Erythroblast (primary cell): Measurements from ENCODE around the gene GBP3.
A peak's percentile ranks its signal among the peaks of the same experiment; 100 is the strongest.
"Not testable (repeated sequence)": the region's sequence is repeated elsewhere in the genome, so short reads cannot be mapped to it uniquely, and the experiment has no call there.

ENCODE experiments used
- DNase-seq, 2 experiments: peaks; one replicate each; lab custom pipeline; 2025; lab: John Stamatoyannopoulos, UW
- GATA1 ChIP-seq: IDR thresholded peaks from 2 replicates; pipeline ENCODE4 v1.6.1; 2011; ENCODE audit warnings: low read depth, mild to moderate bottlenecking, control low read depth, low read length, moderate library complexity
- POLR2A ChIP-seq: IDR thresholded peaks from 2 replicates; pipeline ENCODE4 v1.6.1; 2011; ENCODE audit warnings: mild to moderate bottlenecking, low read length

Gene GBP3

DNA sequence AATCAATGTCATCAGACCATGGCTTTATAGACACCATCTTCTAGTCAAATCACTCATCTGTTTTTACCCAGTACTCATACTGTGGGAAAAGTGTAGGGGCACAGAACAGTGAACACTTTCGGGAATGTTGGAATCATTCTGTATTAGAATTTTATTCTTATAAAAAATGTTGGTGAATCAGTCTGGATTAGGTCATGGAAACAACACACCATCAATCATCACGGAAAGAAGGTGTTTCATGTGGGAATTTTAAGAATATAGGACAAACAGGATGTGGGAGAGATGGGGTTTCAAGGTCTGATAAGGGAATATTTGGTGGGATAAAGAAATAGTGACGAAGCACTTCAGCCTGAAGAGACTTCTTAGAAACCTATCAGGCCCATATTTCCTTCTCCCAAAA lies 25.1 kb upstream of the GBP3 start:
- no peak for DNase-seq
- no peak for TF ChIP-seq POLR2A
- no peak for TF ChIP-seq GATA1

DNA sequence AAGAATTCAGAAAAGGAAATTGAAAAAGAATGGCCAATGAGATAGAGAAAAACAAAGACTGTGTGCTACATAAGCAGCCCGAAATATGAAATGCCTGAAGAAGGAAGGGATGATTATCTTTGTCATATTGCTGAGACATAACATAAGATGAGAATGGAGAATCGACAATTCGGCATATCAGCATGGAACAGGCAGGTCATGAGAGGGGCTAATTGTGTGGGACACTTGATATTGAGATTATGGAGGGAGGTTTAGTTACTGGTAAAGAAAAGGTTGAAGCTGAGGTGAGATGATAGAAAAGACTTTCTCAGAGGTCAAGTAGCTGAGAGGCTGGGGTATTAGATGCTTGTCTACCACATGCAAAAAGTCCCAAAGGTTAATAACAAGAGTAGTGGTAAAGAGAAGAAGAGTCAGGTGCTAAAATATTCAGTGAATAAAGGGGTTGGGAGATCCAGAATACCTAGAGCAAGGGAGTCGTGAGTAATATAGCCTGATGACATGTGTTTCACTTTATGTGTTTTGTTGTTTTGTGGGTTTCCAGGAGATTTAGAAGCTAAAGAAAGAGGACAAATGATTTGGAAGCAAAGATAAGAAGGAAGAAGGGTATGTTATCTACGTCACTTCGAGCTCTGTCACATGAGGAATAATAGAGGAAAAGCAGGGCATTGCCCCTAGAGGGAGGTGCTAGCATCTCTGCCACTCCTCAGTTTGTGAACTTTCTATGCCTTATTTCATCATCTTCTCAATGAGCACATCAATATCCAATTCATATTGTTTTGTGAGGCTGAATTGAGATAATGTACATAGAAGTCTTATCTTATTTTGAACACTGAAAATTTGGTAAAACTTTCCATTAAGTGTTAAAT lies 23.9 kb upstream of the GBP3 start:
- peak in 1 of 2 experiments; percentile 17 for DNase-seq

DNA sequence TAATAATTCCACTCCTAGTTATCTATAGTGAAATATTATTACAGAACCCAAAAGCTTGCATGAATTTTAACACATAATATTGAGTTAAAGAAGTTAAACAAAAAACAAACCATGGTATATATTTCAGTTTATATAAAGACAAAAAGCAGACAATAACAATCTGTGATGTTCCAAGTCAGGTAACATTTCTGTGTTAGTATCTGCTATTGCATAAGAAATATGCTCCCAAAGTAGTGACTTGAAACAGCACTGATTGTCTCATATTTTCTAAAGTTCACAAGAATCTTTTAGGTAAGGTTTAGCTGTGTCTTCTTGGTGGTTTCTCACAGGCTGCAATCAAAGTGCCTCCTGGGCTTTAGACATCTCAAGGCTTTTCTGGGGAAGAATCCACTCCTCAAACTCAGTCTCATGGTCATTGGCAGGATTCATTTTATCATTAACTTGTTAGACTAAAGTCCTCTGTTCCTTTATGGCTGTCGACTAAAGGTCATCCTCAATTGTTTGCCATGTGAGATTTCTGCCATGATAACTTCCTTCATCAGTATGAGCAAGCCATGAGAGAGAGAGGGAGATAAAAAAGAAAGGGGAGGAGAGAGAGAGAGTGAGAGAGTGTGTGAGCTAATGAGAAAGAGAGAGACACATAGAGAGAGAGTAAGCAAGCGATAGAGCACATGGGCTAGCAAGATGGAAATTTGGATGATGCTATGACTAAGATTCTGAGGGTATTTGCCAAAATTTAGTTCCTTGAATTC lies 22.5 kb upstream of the GBP3 start:
- DNase-seq = no peak

DNA sequence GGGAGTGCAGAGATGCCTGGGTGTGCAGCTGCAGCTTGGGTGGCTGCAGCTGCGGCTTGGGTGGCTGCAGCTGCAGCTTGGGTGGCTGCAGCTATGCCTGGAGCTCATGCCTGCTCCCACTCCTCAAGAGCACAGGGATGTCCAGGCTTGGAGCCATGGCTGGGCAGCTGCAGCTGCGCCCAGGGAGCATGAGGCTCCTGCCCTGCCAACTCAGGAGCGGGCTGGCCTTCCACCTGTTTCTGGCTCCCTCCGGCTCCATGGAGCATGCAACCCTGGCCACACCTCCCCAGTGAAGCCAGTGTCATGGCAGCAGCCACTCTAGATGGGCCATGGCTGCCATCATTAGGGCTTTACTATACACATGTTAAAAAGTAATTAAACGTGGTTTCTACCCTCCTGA lies 21.3 kb upstream of the GBP3 start:
- TF ChIP-seq POLR2A = no peak
- TF ChIP-seq GATA1 = no peak
- DNase-seq = no peak

More for the DNA sequence above, 22.5 kb upstream of the GBP3 start:
- TF ChIP-seq GATA1 = no peak
- no peak for TF ChIP-seq POLR2A

DNA sequence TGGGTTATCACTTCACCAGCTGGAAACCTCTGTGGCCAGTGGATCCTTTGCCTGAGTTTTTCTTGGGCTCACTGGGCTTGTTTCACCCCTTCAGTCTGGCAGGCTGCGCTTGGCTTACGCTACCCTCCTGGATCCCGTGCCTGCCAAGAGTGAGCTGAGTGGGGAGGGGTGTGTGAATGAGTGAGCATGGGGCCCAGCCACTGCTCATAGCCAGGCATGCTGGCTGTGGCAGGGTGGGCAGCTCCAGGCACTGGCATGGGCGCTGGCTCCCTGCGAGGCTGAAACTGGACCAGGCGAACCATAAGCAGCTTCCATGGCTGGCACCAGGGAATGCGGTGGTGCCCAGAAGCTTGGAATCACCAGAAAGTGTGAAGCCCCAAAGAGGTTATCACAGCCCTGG lies 19.8 kb upstream of the GBP3 start:
- no peak for TF ChIP-seq GATA1
- no peak for TF ChIP-seq POLR2A
- DNase-seq = no peak

DNA sequence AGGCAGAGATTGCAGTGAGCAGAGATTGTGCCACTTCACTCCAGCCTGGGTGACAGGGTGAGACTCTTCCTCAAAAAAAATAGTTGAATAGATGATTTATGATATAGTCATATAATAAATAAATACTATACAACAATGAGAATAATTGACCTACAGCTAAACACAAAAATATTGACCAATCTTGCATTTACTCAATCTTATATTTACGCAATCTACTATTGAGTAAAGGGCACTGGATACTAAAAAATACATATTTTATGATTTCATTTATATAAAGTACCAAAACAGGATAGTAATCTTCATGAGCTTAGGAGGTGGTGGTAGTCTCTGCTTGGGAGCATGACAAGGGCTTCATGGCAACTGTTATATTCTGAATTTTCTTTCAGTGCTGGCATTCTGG lies 19.1 kb upstream of the GBP3 start:
- DNase-seq = no peak
- no peak for TF ChIP-seq GATA1
- TF ChIP-seq POLR2A = no peak

DNA sequence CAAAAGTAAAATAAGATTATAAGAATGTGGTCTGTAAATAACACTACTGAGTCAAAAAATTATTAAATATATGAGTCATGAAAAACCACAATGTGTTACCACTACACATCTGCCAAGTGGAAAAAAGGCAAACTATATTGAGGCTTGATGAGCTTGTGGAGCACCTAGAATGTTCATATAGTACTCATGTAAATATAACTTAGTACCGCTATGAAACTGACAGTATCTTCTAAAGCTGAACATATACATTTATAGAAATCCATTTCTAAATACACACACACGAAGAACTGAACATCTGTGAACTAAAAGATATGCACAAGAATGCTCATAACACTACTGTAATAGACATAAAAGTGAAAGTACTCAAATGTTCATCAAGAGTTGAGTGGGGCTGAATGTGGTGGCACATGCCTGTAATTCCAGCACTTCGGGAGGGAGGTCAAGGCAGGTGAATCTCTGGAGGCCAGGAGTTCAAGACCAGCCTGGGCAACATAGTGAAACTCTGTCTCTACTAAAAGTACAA lies 18.5 kb upstream of the GBP3 start:
- TF ChIP-seq POLR2A (no peak), GATA1 (no peak)
- DNase-seq = no peak

DNA sequence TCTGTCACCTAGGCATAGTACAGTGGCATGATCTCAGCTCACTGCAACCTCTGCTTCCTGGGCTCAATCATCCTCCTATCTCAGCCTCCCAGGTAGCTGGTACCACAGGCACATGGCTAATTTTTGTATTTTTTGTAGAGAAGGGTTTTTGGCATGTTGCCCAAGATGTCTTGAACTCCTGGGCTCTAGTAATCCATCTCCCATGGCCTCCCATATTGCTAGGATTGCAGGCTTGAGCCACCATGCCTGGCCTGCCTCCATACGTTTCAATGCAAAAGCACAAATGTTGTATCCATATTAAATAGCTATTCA lies 17.6 kb upstream of the GBP3 start:
- no peak for DNase-seq
- TF ChIP-seq GATA1 (no peak), POLR2A (no peak)

DNA sequence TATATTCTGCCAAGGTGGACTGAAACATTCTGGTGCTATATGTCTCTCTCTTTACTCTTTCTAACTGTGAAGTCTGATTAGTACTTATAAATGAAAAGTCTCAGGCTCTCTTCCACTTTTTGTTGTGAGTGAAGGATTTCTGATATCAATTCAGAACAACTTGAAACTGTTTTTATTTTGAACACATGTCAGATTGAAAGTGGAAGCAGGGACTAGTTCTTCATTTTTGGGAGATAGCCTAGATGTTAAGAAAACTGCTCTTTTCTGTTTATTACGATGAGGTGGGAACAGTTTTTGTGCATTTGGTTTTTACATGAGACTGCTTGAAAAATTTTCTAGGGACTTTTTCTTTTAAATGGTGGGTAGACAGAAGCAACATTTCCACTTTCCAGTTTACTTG lies 14.5 kb upstream of the GBP3 start:
- TF ChIP-seq GATA1 (no peak), POLR2A (no peak)
- DNase-seq = no peak

DNA sequence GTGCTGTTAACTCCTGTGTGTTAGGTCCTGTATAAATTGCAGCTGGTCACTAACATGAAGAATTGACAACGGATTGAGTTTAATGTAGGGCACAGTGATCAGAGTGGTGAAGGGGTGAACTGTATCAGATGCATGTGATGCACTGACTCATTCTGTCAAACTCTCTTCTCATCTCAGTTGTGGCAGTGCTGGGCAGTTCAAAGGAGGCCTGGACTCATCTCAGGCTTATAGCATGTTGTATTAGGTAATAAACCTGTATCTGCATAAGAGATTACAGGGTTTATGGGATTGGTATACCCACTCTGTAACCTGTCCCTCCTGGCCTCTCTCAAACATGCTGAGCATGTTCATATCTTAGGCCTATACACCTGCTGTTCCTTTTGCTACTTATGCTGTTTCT lies 12.4 kb upstream of the GBP3 start:
- TF ChIP-seq GATA1 = no peak
- TF ChIP-seq POLR2A = no peak
- DNase-seq = no peak

DNA sequence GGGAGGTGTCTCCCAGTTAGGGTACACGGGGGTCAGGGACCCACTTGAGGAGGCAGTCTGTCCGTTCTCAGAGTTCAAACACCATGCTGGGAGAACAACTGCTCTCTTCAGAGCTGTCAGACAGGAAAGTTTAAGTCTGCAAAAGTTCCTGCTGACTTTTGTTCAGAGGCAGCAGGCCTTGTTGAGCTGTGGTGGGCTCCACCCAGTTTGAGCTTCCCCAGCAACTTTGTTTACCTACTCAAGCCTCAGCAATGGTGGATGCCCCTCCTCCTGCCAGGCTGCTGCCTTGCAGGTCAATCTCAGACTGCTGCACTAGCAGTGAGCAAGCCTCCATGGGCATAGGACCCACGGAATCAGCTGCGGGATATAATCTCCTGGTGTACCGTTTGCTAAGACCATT lies 11.3 kb upstream of the GBP3 start:
- not testable (repeated sequence) for DNase-seq

DNA sequence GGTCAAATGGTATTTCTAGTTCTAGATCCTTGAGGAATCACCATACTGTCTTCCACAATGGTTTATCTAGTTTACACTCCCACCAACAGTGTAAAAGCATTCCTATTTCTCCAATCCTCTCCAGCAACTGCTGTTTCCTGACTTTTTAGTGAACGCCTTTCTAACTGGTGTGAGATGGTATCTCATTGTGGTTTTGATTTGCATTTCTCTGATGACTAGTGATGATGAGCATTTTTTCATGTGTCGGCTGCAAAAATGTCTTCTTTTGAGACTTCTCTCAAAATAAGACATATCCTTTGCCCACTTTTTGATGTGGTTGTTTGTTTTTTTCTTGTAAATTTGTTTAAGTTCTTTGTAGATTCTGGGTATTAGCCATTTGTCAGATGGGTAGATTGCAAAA lies 6.4 kb upstream of the GBP3 start:
- DNase-seq = not testable (repeated sequence)

DNA sequence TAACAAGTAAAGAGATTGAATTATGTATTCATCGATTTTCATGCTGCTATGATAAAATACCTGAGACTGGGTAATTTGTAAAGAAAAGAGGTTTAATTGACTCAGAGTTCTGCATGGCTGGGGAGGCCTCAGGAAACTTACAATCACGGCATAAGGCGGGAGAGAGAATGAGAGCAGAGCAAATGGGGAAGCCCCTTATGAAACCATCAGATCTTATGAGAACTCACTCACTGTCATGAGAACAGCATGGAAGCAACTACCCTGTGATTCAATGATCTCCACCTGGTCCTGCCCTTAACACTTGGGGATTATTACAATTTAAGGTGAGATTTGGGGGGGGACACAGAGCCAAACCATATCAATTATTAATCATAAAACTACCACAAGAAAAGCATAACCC lies 3.3 kb upstream of the GBP3 start:
- DNase-seq = no peak
- TF ChIP-seq GATA1 = no peak
- TF ChIP-seq POLR2A = no peak

DNA sequence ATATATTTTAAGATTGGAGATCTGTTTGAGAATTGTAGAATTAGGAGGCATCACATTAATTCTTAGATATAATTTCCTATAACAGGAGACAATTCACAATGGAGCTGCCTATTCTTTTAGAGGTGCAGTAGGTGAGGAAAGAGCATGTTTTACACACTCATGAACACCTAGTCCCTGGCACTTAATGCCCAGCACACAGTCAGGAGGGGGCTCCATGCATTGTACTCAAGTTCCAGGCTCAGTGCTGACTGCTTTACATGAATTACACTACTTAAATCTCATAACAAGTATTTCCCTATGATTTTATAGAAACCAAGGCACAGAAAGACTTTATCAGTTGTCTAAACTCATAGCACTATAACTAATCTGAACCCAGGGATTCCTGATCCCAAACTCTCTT lies 360 bp upstream of the GBP3 start:
- TF ChIP-seq POLR2A (no peak), GATA1 (no peak)
- peak in 1 of 2 experiments; percentile 29 for DNase-seq

DNA sequence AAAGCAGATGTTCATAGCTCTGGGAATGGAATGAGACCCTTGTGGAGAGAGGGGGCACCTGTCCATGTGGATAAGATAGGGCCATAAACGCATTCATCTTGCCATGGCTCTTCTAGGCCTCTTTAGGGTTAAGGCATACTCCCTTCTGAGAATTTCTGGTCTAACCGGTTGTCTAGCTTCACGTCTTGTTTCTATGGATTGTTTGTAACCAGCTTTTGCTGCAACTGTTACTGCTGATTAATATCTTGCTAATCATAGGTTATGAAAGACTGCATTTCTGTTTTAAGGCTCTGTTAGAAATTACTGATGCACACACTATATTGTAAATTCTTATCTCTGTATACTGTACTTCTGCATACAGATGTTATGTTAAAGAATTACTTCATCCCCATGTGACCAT lies 4.3 kb downstream of the GBP3 start:
- not testable (repeated sequence) for DNase-seq
